GM12874 (cell line): ENCODE results near the gene DONSON.

Experiments
- CTCF ChIP-seq: IDR thresholded peaks from 2 replicates; pipeline ENCODE4 v1.5.1; 2011; ENCODE audit warnings: low read depth, mild to moderate bottlenecking, control low read depth, low read length, moderate library complexity; ENCODE audit not compliant: insufficient read depth

Gene DONSON

GRCh38 chr21:33558777-33559421, 29.6 kb downstream of the DONSON start:
- no peak for TF ChIP-seq CTCF

- TF ChIP-seq CTCF: no peak
Observed at GRCh38 chr21:33557447-33557846, 31.0 kb downstream of the DONSON start.

GRCh38 chr21:33554982-33555344, 33.5 kb downstream of the DONSON start:
- no peak for TF ChIP-seq CTCF

GRCh38 chr21:33554236-33554981, 34.1 kb downstream of the DONSON start:
- TF ChIP-seq CTCF: no peak

GRCh38 chr21:33552999-33553598, 35.4 kb downstream of the DONSON start:
- no peak for TF ChIP-seq CTCF

- no peak for TF ChIP-seq CTCF
Observed at GRCh38 chr21:33552093-33552998, 36.1 kb downstream of the DONSON start.

- no peak for TF ChIP-seq CTCF
Observed at GRCh38 chr21:33551664-33552063, 36.8 kb downstream of the DONSON start.
